K562 (cell line): ENCODE data around the gene TIMM17B. TPM values are rescaled to one million over a fixed set of nuclear protein-coding genes. Genes with fewer than 3 reads are reported as not detected.
A peak's percentile ranks its signal among the peaks of the same experiment; 100 is the strongest.

Experiments used
- ATAC-seq: fragments of 200-7000 bp; cut with Tn5 transposase; 3 replicates; pipeline ENCODE4 v1.9.1; 2020; ENCODE audit warnings: moderate library complexity
- BruUV-seq: library from RNA; stranded (reverse); fragments of 400-500 nt; replicated peaks from 2 replicates; lab custom pipeline; 2021; lab: Mats Ljungman, UMichigan
- CTCF ChIA-PET: fragments of 300-600 bp; formaldehyde crosslinking; extraction: SDS; loops from one replicate; lab custom pipeline; 2021; ENCODE audit warnings: low intra/inter-chr PET ratio; lab: Yijun Ruan, JAX
- POLR2A ChIA-PET: fragments of 300-600, 350-650 bp; sonication (Branson Sonifier 250); formaldehyde crosslinking; extraction: SDS; loops from one replicate; lab custom pipeline; 2021; ENCODE audit warnings: antibody characterized with exemption, inconsistent platforms; lab: Yijun Ruan, JAX
- DNase-seq, 4 experiments: peaks; one replicate each; pipeline versions ENCODE4 v3.0.0 to v3.0.0-alpha.2; 2011 to 2018; ENCODE audit warnings: low spot score in 3 of 4, mixed read lengths in 3 of 4; ENCODE audit errors: extremely low read depth in 1 of 4
- FAIRE-seq: peaks from 2 replicates; lab custom pipeline; 2011; peaks lifted over from hg19 to GRCh38; lab: Jason Lieb, UNC
- H2AFZ ChIP-seq: 2 replicates; pipeline ENCODE4 v1.6.0; 2011; ENCODE audit warnings: low read depth, low read length, control low read depth, inconsistent platforms
- H3K27ac ChIP-seq: fragments of 200-600 bp; 3 replicates; pipeline ENCODE4 v1.8.0; 2011; ENCODE audit warnings: low read depth, mild to moderate bottlenecking, control low read depth, inconsistent platforms, low read length, moderate library complexity, mixed read lengths; ENCODE audit errors: extremely low read depth
- H3K27me3 ChIP-seq, 2 experiments: fragments of 300-600 bp in 1 of 2; 2 replicates in 1 of 2; 3 replicates in 1 of 2; pipeline versions ENCODE4 v1.6.0 to v1.8.0; 2011; ENCODE audit warnings: inconsistent platforms in 2 of 2, low read length in 2 of 2, mild to moderate bottlenecking in 1 of 2, mixed read lengths in 1 of 2, moderate library complexity in 1 of 2; ENCODE audit not compliant: control insufficient read depth in 2 of 2, insufficient read depth in 2 of 2
- H3K36me3 ChIP-seq: fragments of 300-600 bp; 3 replicates; pipeline ENCODE4 v1.8.0; 2011; ENCODE audit warnings: mild to moderate bottlenecking, low read length, inconsistent platforms; ENCODE audit not compliant: control insufficient read depth, insufficient read depth
- H3K4me1 ChIP-seq, 2 experiments: fragments of 200-600 bp in 1 of 2; replicated peaks in 1 of 2; 2 replicates in 1 of 2; 3 replicates in 1 of 2; pipeline versions ENCODE4 v1.5.1 to v1.8.0; 2011; ENCODE audit warnings: inconsistent platforms in 2 of 2, low read length in 2 of 2, mild to moderate bottlenecking in 1 of 2, mixed read lengths in 1 of 2, moderate library complexity in 1 of 2; ENCODE audit not compliant: control insufficient read depth in 2 of 2, insufficient read depth in 2 of 2
- H3K4me2 ChIP-seq: 2 replicates; pipeline ENCODE4 v1.6.1; 2011; ENCODE audit warnings: low read length, control low read depth, inconsistent platforms, mixed read lengths; ENCODE audit not compliant: insufficient read depth
- H3K4me3 ChIP-seq: fragments of 200-600 bp; sonication (generic), shearing (Covaris generic); 2 replicates; pipeline ENCODE4 v1.5.1; 2016; ENCODE audit warnings: control low read depth, inconsistent platforms
- H3K79me2 ChIP-seq: fragments of 200-600 bp; 3 replicates; pipeline ENCODE4 v1.8.0; 2011; ENCODE audit warnings: low read length, inconsistent platforms; ENCODE audit not compliant: control insufficient read depth, insufficient read depth
- H3K9ac ChIP-seq, 2 experiments: 2 replicates each; pipeline versions ENCODE4 v1.6.0 to v1.6.1; 2011; ENCODE audit warnings: low read depth in 2 of 2, low read length in 2 of 2, control low read depth in 1 of 2, inconsistent platforms in 1 of 2, mild to moderate bottlenecking in 1 of 2, mixed read lengths in 1 of 2; ENCODE audit not compliant: insufficient read depth in 1 of 2
- H3K9me1 ChIP-seq: one replicate; pipeline ENCODE4 v1.6.0; 2011; ENCODE audit warnings: inconsistent platforms, mild to moderate bottlenecking, low read length, moderate library complexity; ENCODE audit not compliant: control insufficient read depth, insufficient read depth
- H3K9me3 ChIP-seq: replicated peaks from 2 replicates; pipeline ENCODE4 v1.5.1; 2011; ENCODE audit warnings: low read depth, low read length, inconsistent platforms; ENCODE audit not compliant: control insufficient read depth, insufficient read depth
- H4K20me1 ChIP-seq: replicated peaks from 2 replicates; pipeline ENCODE4 v1.6.1; 2011; ENCODE audit warnings: low read length, inconsistent platforms, mixed read lengths; ENCODE audit not compliant: control insufficient read depth, insufficient read depth
- CCNT2 ChIP-seq: IDR thresholded peaks from 2 replicates; pipeline ENCODE4 v1.6.1; 2011; ENCODE audit warnings: borderline replicate concordance, low read depth, mild to moderate bottlenecking, moderate library complexity, mixed read lengths, low read length; ENCODE audit not compliant: insufficient read length; ENCODE audit errors: extremely low read depth
- E2F3 ChIP-seq: fragments of 250-450 bp; sonication (Bioruptor Pico); IDR thresholded peaks from 2 replicates; pipeline ENCODE4 v1.4.0; 2020; ENCODE audit warnings: mild to moderate bottlenecking
- EHMT2 ChIP-seq: fragments of 450-650 bp; IDR thresholded peaks from 2 replicates; pipeline ENCODE4 v1.6.1; 2018; ENCODE audit warnings: antibody characterized with exemption
- HMG20B ChIP-seq: fragments of 250-450 bp; sonication (Bioruptor Pico); IDR thresholded peaks from 2 replicates; pipeline ENCODE4 v1.5.0; 2021; ENCODE audit warnings: mild to moderate bottlenecking
- PRDM10 ChIP-seq: fragments of 450-650 bp; IDR thresholded peaks from 2 replicates; pipeline ENCODE4 v1.6.1; 2018; ENCODE audit not compliant: partially characterized antibody
- WGBS: fragments of 100-300 bp; shearing (Covaris generic); methylation state at CpG from one replicate; pipeline ENCODE4 v1.1.6; 2016; ENCODE audit warnings: low coverage, mixed read lengths; ENCODE audit not compliant: insufficient coverage; ENCODE audit errors: missing lambda C conversion rate; 5-methylcytosine and 5-hydroxymethylcytosine counted together
- in situ Hi-C: fragments of 300-500 bp; cut with MboI; formaldehyde crosslinking; loops from 4 replicates; pipeline ENCODE4 v1.15.0; 2018; ENCODE audit warnings: inconsistent platforms, mixed read lengths
- intact Hi-C: fragments of 100-400 bp; cut with micrococcal nuclease; formaldehyde crosslinking; loops from 2 replicates; pipeline ENCODE4 v1.14.2; 2022
- polyA plus RNA-seq, 8 experiments: library from polyadenylated mRNA; depleted of rRNA in 4 of 8; stranded (reverse) in 5 of 8; unstranded in 3 of 8; fragments of >200 nt; fragmentation: Nextera tagmentation in 2 of 8; fragmentation: Illumina TruSeq in 1 of 8; extraction: Ambion mirVana in 2 of 8; extraction: Trizol in 1 of 8; gene quantifications; 2 replicates each; pipeline versions ENCODE4 v1.2.1 to v1.2.3, GENCODE V29; 2011 to 2014; ENCODE audit warnings: inconsistent platforms in 1 of 8, missing spikeins in 1 of 8
- total RNA-seq, 7 experiments: library from RNA; depleted of rRNA in 6 of 7; stranded (reverse); fragments of >200 nt in 6 of 7; fragmentation: Illumina TruSeq in 2 of 7; extraction: Trizol in 2 of 7; gene quantifications; 2 replicates each; pipeline versions ENCODE4 v1.2.1 to v1.2.3, GENCODE V29; 2011 to 2021; ENCODE audit warnings: low replicate concordance in 1 of 7
- TF ChIP-seq, protein P1 (sequence below): sonication (generic); formaldehyde crosslinking; IDR thresholded peaks from 2 replicates; pipeline ENCODE4 v1.8.0; 2022; ENCODE audit warnings: missing genetic modification reagents, mild to moderate bottlenecking, borderline replicate concordance
- TF ChIP-seq, protein P2 (sequence below): sonication (generic); formaldehyde crosslinking; IDR thresholded peaks from 2 replicates; pipeline ENCODE4 v1.8.0; 2022; ENCODE audit warnings: mild to moderate bottlenecking, missing genetic modification reagents
- TF ChIP-seq, protein P3 (sequence below): fragments of 450-650 bp; formaldehyde crosslinking; IDR thresholded peaks from 2 replicates; pipeline ENCODE4 v1.4.0; 2020; ENCODE audit warnings: mild to moderate bottlenecking, moderate library complexity
- TF ChIP-seq, protein P4 (sequence below), 3 experiments: fragments of 200-800 bp in 1 of 3; sonication (Bioruptor generic) in 1 of 3; sonication (generic) in 1 of 3; formaldehyde crosslinking in 1 of 3; IDR thresholded peaks; 2 replicates each; pipeline versions ENCODE4 v1.6.1 to v1.8.0; 2016 to 2022; ENCODE audit warnings: mild to moderate bottlenecking in 2 of 3, missing compliant biosample characterization in 2 of 3, missing genetic modification characterization in 2 of 3, missing genetic modification reagents in 1 of 3

The TIMM17B gene
- total and polyA plus RNA-seq, 9 of the 15 experiments (the other 6 are each of a cell fraction or from before 2014, with no cell fraction given), result 9.9 to 184 (median 115) TPM

- TF ChIP-seq, protein P1, sequence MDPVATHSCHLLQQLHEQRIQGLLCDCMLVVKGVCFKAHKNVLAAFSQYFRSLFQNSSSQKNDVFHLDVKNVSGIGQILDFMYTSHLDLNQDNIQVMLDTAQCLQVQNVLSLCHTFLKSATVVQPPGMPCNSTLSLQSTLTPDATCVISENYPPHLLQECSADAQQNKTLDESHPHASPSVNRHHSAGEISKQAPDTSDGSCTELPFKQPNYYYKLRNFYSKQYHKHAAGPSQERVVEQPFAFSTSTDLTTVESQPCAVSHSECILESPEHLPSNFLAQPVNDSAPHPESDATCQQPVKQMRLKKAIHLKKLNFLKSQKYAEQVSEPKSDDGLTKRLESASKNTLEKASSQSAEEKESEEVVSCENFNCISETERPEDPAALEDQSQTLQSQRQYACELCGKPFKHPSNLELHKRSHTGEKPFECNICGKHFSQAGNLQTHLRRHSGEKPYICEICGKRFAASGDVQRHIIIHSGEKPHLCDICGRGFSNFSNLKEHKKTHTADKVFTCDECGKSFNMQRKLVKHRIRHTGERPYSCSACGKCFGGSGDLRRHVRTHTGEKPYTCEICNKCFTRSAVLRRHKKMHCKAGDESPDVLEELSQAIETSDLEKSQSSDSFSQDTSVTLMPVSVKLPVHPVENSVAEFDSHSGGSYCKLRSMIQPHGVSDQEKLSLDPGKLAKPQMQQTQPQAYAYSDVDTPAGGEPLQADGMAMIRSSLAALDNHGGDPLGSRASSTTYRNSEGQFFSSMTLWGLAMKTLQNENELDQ (CRISPR knock-in tag), result no peak
- TF ChIP-seq CCNT2 (peak; percentile 61), HMG20B (CRISPR knock-in tag) (no peak), E2F3 (no peak)
- TF ChIP-seq, protein P2, sequence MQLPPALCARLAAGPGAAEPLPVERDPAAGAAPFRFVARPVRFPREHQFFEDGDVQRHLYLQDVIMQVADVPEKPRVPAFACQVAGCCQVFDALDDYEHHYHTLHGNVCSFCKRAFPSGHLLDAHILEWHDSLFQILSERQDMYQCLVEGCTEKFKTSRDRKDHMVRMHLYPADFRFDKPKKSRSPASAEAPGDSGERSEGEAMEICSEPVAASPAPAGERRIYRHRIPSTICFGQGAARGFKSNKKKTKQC (CRISPR knock-in tag), result no peak
These were observed 33.4 kb downstream of the TIMM17B start (continued) for GRCh38 chrX:48864210-48864609.

DNA sequence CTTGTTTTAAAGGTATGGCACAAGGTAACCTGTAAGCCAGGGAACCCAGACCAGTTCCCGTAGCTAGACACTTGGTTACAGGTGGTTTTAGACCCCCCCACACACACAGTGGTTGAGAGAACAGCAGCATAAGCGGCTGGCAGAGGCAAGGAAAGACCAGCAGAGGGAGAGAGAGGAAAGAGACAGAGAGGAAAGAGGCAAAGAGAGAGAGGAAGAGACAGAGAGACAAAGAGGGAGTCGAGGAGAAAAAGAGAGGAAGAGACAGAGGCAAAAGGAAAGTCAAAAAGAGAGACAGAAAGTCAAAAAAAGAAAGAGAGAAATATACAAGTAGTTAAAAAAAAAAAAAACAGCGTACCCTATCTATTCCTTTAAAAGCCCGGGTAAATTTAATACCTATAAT, 42.7 kb downstream of the TIMM17B start:
- POLR2A ChIA-PET, result no interaction called here
- FAIRE-seq (peak; percentile 56), ATAC-seq (peak; percentile 42; the same call in 1 of the 3 replicates), DNase-seq (peak in 1 of 4 experiments; percentile 42)
- Histone ChIP-seq H3K27me3 (no peaks in the 10 kb centered on the region), H4K20me1 (no peaks in the 10 kb centered on the region), H3K9me1 (no peaks in the 10 kb centered on the region), H3K79me2 (no peaks in the 10 kb centered on the region), H3K4me1 (no peaks in the 10 kb centered on the region; a peak in 1 of 5 replicates), H2AFZ (0 out of 2 replicates have a peak overlapping the region, but pooled peaks have one; percentile 24), H3K27ac (no peak overlapping the region), H3K9ac (no peak overlapping the region), H3K4me2 (no peak overlapping the region), H3K4me3 (no peak overlapping the region), H3K36me3 (no peaks in the 10 kb centered on the region), H3K9me3 (peaks cover 6% of the 10 kb centered on the region; the same call in 1 of the 2 replicates)
- BruUV-seq, result no TSS peak
- intact Hi-C loops, result no loop called here
- CTCF ChIA-PET, result no interaction called here
- 27% methylated on average over 5 of the region's 5 CpGs for WGBS
- in situ Hi-C loops, result no loop called here
- TF ChIP-seq, protein P3, sequence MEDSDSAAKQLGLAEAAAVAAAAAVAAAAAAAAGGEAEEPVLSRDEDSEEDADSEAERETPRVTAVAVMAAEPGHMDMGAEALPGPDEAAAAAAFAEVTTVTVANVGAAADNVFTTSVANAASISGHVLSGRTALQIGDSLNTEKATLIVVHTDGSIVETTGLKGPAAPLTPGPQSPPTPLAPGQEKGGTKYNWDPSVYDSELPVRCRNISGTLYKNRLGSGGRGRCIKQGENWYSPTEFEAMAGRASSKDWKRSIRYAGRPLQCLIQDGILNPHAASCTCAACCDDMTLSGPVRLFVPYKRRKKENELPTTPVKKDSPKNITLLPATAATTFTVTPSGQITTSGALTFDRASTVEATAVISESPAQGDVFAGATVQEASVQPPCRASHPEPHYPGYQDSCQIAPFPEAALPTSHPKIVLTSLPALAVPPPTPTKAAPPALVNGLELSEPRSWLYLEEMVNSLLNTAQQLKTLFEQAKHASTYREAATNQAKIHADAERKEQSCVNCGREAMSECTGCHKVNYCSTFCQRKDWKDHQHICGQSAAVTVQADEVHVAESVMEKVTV (CRISPR knock-in tag), result 0 out of 2 replicates have a peak, but pooled peaks have one; percentile 12
- TF ChIP-seq PRDM10 (peak; percentile 38), EHMT2 (0 out of 2 replicates have a peak, but pooled peaks have one; percentile 12)
- TF ChIP-seq, protein P4, sequence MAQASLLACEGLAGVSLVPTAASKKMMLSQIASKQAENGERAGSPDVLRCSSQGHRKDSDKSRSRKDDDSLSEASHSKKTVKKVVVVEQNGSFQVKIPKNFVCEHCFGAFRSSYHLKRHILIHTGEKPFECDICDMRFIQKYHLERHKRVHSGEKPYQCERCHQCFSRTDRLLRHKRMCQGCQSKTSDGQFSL (CRISPR knock-in tag; IDR thresholded peaks at IDR 0.05), result peak; percentile 81
- TF ChIP-seq, protein P4 (tag; IDR thresholded peaks at IDR 0.05), result no peak
